ENCODE results near the gene ERC2.

ERC2 gene

DNA sequence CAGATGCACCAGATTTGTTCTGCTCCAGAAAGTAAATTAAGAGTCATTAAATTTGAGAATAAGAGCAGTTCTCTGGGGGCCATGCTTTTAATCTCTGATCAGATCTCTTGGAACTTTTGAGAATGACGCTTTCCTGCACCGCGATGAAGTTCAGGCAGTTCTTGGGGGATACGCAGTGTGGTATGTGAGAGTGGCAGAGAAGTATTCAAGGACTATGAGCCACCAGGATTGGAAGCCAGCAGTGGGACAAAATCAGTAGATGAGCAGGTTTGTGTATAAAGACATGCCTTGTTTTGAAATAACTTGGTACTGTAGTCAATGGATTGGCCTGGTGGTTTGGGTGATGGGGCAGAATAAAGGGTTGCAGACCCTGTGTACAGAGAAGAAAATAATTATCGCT is 483.6 kb downstream of the ERC2 start:
- DNase-seq (ENCODE audit: low spot score) = no peak

DNA sequence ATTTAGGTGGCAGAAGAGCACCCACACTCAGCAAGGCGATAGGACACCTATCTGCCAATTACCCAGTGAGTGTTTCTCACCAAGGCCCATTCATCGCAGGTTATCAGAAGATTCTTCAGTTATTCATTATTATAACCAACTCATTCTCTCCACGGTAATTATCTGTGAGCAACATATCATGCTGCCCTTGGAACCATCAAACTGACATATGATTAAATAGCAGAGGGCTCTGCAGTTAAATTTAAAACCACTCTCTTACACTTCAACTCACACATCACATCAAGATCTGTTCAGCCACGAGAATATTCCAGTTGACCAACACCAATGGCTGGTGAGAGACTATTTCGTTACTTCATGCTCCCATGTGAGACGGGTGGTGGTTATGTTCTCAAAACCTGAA is 489.3 kb downstream of the ERC2 start:
- DNase-seq (ENCODE audit: low spot score) = no peak

DNA sequence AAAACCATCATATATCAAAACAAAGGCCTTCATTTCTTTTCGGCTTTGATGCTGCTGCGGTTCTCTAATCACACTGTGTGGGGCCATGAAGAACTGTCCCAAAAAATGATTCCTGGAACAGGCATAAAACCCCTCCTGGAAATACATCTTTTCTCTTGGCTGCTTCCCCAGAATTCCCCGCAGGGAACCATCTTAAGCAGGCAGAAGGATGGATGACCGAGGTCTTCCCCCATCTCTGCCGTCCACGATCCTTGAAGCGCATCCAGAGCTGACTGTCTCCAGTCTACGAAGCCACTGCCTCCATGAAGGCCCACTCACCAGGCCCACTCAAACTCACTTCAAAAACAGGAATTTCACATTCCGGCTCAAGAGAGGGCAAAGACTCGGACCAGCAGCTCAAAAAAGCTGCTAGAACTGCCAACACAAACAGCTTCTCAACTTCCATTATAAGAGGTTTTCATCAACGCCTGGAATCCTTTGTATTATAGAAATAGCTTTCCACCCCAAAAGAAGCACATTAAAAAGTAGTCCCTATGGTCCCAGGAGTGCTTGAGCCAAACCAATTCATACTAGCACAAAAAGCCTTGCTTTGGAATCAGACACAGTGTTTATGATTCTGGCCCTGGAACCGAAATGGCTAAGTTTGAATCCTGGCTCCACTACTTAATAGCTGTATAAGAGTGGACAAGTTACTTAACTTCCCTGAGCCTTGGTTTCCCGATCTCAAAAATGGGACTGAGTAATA is 493.7 kb downstream of the ERC2 start:
- no peak for DNase-seq (ENCODE audit: low spot score)

- DNase-seq (ENCODE audit: low spot score) = no peak
Observed at GRCh38 chr3:55969634-55970033, 498.6 kb downstream of the ERC2 start.

DNA sequence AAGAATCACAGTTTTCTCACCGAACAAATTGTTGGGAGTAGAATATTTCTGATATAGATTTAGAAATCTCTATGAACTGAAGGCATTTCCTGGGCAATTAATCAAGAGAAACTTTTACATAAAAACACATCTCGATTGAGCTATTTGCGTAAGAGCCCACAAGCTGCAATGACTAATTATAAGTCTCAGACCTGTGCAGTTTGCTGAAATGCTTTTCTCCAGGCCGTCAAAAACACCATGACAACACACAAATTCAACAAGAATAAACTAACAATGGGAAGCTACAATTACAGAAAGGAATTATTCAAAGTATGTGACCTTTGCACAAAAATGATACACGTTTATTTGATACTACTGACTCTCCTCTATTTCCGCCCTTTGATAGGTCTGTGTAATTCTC is 499.9 kb downstream of the ERC2 start:
- no peak for DNase-seq (ENCODE audit: low spot score)

DNA sequence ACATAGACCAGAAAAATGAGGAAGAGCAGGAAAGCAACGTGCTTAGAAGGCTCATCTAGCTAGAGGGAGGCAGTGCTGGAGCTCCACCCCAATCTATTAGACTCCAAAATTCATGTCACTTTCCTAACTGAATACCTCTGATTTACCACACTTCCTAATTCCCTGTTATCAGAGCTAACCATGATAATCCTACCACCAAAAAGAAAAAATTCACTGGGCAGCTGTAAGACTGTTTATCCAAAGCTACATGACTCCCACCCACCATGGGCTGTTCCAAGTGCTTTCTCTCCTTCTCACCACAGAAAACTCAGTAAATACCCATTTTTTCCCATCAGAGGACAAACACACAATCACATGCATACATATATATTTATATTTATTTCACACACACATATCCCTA is 501.7 kb downstream of the ERC2 start:
- DNase-seq (ENCODE audit: low spot score) = no peak

DNA sequence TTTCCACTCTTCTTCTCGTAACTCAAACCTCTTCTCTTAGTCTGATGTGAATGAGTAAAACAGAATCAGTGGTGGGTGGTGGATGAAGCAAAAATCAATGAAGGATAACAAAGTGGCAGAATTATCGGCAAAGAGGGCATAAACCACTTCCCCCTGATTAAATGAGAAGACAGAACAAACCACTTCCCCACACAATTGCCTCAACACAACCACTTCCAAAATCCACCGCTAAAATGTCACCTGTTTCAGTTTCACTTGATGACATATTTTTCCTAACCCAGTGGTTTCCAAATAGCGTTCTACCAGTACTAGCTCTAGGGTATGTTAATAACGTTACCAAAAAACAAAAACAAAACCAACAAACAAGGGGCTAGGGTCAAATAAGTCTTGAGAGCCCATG is 502.5 kb downstream of the ERC2 start:
- no peak for DNase-seq (ENCODE audit: low spot score)

GRCh38 chr3:55964491-55964985 is 503.7 kb downstream of the ERC2 start:
- DNase-seq (ENCODE audit: low spot score) = no peak

GRCh38 chr3:55963601-55964000 is 504.7 kb downstream of the ERC2 start:
- no peak for DNase-seq (ENCODE audit: low spot score)

- no peak for DNase-seq (ENCODE audit: low spot score)
Observed at GRCh38 chr3:55959471-55960080, 508.7 kb downstream of the ERC2 start.

DNA sequence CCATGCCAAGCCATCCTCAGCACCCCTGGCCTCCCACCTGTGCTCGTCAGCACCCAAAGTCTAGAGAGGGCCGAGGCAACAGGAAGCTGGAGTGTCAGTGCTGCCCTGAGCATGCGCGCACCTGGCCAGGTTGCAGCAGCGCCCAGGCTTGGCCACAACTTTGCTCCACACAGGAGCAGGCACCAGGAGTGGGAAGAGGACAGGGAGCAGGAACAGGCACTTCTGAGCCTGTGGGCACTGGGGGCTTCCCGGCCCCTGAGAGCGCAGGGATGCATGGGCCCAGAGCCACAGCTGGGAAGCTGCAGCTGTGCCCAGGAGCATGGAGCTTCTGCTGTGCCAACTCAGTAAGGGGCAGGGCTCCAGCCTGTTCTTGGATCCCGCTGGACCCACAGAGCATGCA is 509.7 kb downstream of the ERC2 start:
- no peak for DNase-seq (ENCODE audit: low spot score)

GRCh38 chr3:55955891-55956477 is 512.3 kb downstream of the ERC2 start:
- DNase-seq (ENCODE audit: low spot score) = no peak

- no peak for DNase-seq (ENCODE audit: low spot score)
Observed at GRCh38 chr3:55951388-55951787, 516.9 kb downstream of the ERC2 start.

DNA sequence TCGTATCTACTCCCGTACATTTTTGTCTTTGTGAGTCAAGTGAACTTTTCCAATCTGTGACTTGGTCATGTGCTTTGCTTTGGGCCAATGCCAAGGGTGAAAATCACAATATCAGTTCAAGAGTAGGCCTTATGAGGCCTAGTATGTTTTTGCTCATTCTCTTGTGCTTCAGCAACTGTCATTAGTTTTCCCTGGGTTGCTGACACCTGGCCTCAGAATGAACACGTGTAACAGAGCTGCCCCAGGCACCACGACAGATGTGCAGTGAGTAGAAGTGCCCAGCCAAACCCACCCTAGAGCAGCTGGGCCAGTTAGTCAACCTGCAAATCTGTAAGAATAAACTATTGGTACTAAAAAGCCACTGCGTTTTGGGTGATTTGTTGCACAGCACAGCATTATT is 520.9 kb downstream of the ERC2 start:
- peak; percentile 1 for DNase-seq (ENCODE audit: low spot score)

GRCh38 chr3:55946574-55947160 is 521.6 kb downstream of the ERC2 start:
- DNase-seq (ENCODE audit: low spot score) = no peak

- DNase-seq (ENCODE audit: low spot score) = no peak
Observed at GRCh38 chr3:55942868-55943267, 525.4 kb downstream of the ERC2 start.

DNA sequence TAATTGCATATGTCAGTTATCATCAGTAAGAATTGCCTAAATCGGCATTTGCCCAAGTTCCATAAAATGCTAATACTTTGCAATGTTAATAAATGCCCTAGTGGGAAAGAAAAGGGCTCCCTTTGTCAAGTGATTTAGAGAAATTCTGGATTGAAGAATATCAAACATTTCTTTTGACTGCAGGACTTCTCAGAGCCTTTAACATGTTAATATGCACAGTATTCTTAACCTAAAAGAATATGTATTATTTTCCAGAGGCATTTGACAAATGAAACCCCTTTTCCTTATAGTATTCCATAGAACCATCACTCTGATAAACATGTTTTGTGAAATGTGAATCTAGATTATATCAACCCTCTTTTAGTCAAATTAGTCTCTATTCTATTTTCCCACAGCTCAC is 529.0 kb downstream of the ERC2 start:
- no peak for DNase-seq (ENCODE audit: low spot score)

DNA sequence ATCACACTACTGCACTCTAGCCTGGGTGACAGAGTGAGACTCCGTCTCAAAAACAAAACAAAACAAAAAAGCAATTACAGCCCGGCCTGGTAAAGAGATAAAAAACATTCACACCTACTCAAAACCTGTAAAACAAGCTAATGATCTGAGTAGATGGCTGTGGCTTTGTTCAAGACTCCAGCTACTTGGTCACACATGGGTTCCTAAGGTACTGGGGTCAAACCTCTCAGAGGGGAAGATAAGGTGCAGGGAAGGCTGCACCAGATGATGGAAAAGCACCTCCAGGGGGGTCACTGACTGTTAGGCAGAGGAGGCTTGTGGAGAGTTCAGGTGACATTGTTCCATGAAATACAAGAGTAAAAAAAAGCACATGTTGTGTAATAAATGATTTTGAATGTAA is 531.0 kb downstream of the ERC2 start:
- DNase-seq (ENCODE audit: low spot score) = no peak

- no peak for DNase-seq (ENCODE audit: low spot score)
Observed at GRCh38 chr3:55936549-55937052, 531.7 kb downstream of the ERC2 start.

DNA sequence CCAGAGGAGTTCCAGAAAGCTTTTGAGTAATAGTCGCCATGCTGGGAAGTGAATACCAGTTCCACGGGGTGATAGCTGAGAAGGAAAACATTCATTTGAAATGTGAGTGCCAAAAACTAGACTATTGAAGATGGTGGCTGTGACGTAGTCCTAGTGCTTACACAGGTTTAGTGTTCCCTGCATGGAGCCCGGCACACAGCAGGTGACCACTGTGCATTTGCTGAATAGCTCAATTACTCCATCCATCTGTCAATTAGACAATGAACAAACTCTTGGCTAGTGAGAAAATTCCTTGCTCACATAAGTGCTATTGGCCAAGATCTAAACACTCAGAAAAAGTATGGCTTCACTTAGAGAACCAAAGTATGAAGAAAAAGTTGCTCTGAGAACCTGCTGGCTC is 533.0 kb downstream of the ERC2 start:
- DNase-seq (ENCODE audit: low spot score) = no peak

DNA sequence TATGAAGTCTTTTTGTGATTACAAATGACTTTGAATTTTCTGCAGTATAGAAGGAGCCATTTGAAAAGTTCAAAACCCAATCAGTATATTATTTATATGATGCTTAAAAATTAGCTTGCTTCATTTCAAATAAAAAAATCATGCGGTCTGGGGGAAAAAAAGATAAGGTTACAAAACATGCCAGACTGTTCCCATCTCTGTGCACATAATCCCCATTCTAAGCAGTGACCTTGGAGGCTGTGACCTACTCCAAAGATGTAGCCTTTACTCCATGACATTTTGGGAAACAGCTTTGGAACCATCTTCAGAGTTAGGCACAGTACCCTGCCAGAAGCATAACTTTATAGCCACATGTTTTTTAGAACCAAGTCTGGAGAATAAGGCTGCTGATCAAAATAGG is 533.5 kb downstream of the ERC2 start:
- DNase-seq (ENCODE audit: low spot score) = no peak

DNA sequence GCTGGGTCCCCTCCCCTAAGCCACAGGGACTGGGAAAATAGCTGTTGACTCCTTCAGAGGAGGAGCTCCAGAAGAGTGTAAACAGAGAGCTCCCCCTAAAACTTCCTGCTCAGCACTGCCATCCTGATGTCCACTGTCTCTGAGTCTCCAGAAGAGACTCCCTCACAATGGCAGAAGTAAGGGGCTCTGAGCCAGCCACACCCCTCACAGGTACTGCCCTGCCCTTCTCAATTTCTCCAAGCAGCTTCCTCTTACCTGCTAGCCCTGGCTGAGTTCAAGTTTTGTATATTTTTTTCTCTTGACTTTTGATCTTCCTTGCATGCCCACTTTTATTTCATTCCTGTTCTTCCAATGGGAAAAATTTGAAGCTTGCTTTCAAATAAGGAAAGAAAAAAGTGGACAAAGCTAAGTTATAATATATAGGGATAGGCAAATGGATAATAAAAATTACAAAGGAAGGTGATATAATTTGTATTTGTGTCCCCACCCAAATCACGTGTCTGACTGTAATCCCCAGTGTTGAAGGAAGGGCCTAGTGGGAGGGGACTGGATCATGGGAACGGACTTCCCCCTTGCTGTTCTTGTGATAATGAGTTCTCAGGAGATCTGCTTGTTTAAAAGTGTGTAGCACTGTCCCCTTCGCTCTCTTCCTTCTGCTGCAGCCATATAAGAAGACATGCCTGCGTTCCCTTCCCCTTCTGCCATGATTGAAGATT is 539.0 kb downstream of the ERC2 start:
- DNase-seq (ENCODE audit: low spot score) = no peak
